ENCODE results near the gene TCAIM. TPM values are rescaled to one million over a fixed set of nuclear protein-coding genes. Genes with fewer than 3 reads are reported as not detected.
"Not testable (repeated sequence)": the region's sequence is repeated elsewhere in the genome, so short reads cannot be mapped to it uniquely, and the experiment has no call there.

Gene TCAIM
- total RNA-seq, 2 experiments from 2014 or later: 2.9 to 4.2 TPM

DNA sequence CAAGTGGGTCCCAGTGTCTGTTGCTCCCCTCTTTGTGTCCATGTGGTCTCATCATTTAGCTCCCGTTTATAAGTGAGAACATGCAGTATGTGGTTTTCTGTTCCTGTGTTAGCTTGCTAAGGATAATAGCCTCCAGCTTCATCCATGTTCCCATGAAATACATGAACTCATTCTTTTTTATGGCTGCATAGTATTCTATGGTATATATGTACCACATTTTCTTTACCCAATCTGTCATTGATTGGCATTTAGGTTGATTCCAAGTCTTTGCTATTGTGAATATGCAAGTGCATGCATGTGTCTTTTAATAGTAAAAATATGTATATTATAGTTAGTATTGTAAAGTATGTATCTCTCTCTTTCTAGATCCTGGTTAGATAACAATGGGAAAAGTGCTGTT is 53.9 kb downstream of the TCAIM start:
- Histone ChIP-seq H3K4me1 (ENCODE audit: insufficient read depth, low read length) (no peaks in the 10 kb centered on the region), H3K27ac (ENCODE audit: low read depth in 1 of 2, low read length in 2 of 2) (no peak overlapping the region), H3K4me3 (ENCODE audit: low read length) (no peak overlapping the region), H3K9me3 (ENCODE audit: control insufficient read depth in 1 of 2, insufficient read depth in 1 of 2, low read length in 2 of 2) (peaks cover 0 to 2% of the 10 kb centered on the region in 2 experiments), H3K27me3 (ENCODE audit: control insufficient read depth in 1 of 2, insufficient read depth in 2 of 2, low read length in 2 of 2) (no peaks in the 10 kb centered on the region), H3K36me3 (ENCODE audit: insufficient read depth, low read length) (no peaks in the 10 kb centered on the region)
- intact Hi-C loops (cut with DNase I, micrococcal nuclease): no loop called here
- ChIA-PET POLR2A (no interaction called here), CTCF (interaction anchor here (1.9 kb wide), 1 partner anchor 9 kb away, joined by 4 read pairs; no protein-coding TSS in a partner anchor)
- Mint-ChIP-seq H3K27ac (no peak overlapping the region), H3K27me3 (no peaks in the 10 kb centered on the region), H3K36me3 (ENCODE audit: low read depth) (peaks cover 9% of the 10 kb centered on the region), H3K4me1 (ENCODE audit: low read depth) (no peaks in the 10 kb centered on the region), H3K9me3 (no peaks in the 10 kb centered on the region), H3K4me3 (no peak overlapping the region)
- DNase-seq: no peak
- no peak for ATAC-seq (ENCODE audit: poor library complexity)
- TF ChIP-seq CTCF (IDR thresholded peaks at IDR 0.05): no peak

DNA sequence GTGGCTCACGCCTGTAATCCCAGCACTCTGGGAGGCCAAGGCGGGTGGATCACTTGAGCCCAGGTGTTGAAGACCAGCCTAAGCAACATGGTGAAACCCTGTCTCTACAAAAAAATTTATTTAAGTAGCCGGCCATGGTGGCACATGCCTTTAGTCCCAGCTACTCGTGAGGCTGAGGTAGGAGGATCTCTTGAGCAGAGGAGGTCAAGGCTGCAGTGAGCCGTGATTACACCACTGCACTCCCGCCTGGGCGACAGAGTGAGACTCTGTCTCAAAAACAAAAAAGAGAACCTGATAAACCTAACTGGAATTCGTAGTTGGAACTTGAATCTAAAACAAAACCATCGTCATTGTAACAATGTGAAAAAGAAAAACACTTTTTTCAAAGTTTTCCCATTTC is 57.1 kb downstream of the TCAIM start:
- ATAC-seq (ENCODE audit: poor library complexity) (no peak), DNase-seq (no peak)

DNA sequence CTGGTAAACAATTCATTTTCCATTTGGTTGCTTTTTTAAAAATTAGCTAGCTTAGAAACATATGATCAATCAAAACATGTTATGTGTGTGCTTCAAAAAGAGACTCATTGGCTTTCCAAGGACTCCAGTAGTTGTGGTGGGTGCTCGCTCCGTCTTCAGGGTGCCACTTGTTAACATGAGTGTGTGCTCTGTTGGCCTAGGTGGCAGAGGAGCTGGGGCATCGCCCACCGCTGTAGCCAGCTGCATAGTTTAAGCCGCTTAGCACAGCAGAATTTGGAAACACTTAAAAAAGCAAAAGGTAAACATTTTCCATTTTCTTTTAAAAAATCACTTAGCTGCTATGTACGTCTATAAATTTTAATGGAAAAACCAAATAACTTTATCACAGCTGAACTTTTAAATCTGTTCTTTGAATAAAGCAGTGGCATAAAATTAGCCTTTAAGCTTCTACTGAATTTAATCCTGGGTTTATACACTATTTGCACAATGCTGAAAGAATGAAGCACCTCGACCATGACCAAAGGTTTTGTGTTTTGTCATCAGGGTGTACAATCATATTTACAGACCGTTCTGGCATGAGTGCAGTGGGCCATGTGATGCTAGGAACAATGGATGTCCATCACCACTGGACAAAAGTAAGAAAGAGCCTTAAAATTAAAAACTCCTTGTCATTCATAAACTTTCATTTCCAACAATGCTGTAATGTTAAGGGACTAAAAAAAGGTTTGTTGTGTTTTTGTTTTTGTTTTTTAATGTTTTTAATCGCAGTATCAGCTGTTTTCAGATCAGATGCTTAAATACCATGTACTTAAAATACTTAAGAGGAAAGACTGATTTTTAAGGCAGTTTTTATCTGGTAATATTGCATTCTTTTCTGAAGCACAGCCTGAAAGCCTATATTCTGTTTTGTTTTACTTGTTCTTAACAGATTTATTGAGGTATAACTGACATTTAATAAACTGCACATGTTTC is 57.9 kb downstream of the TCAIM start:
- CTCF ChIA-PET: no interaction called here
- H3K36me3 Mint-ChIP-seq (ENCODE audit: low read depth): peaks cover 23% of the 10 kb centered on the region
- no peak for TF ChIP-seq CTCF (IDR thresholded peaks at IDR 0.05)
- Histone ChIP-seq H3K4me1 (ENCODE audit: insufficient read depth, low read length) (no peaks in the 10 kb centered on the region), H3K36me3 (ENCODE audit: insufficient read depth, low read length) (no peaks in the 10 kb centered on the region), H3K27ac (ENCODE audit: low read depth in 1 of 2, low read length in 2 of 2) (no peak overlapping the region), H3K4me3 (ENCODE audit: low read length) (no peak overlapping the region), H3K27me3 (ENCODE audit: control insufficient read depth in 1 of 2, insufficient read depth in 2 of 2, low read length in 2 of 2) (no peaks in the 10 kb centered on the region), H3K9me3 (ENCODE audit: control insufficient read depth in 1 of 2, insufficient read depth in 1 of 2, low read length in 2 of 2) (no peaks in the 10 kb centered on the region)
- no peak for DNase-seq
- H3K27ac Mint-ChIP-seq: no peak overlapping the region
- POLR2A ChIA-PET: no interaction called here
- H3K4me1 Mint-ChIP-seq (ENCODE audit: low read depth): no peaks in the 10 kb centered on the region
- H3K4me3 Mint-ChIP-seq: no peak overlapping the region
- no peak for ATAC-seq (ENCODE audit: poor library complexity)
- no peaks in the 10 kb centered on the region for H3K9me3 Mint-ChIP-seq
- H3K27me3 Mint-ChIP-seq: no peaks in the 10 kb centered on the region
- intact Hi-C loops (cut with DNase I, micrococcal nuclease): no loop called here

More for the DNA sequence above, 57.1 kb downstream of the TCAIM start:
- no peak overlapping the region for H3K4me3 Mint-ChIP-seq
- ChIA-PET POLR2A (no interaction called here), CTCF (no interaction called here)
- Histone ChIP-seq H3K4me3 (ENCODE audit: low read length) (no peak overlapping the region), H3K4me1 (ENCODE audit: insufficient read depth, low read length) (no peaks in the 10 kb centered on the region), H3K36me3 (ENCODE audit: insufficient read depth, low read length) (no peaks in the 10 kb centered on the region), H3K27ac (ENCODE audit: low read depth in 1 of 2, low read length in 2 of 2) (no peak overlapping the region), H3K9me3 (ENCODE audit: control insufficient read depth in 1 of 2, insufficient read depth in 1 of 2, low read length in 2 of 2) (no peaks in the 10 kb centered on the region), H3K27me3 (ENCODE audit: control insufficient read depth in 1 of 2, insufficient read depth in 2 of 2, low read length in 2 of 2) (no peaks in the 10 kb centered on the region)
- H3K27ac Mint-ChIP-seq: no peak overlapping the region
- H3K9me3 Mint-ChIP-seq: no peaks in the 10 kb centered on the region
- peaks cover 15% of the 10 kb centered on the region for H3K36me3 Mint-ChIP-seq (ENCODE audit: low read depth)
- H3K27me3 Mint-ChIP-seq: no peaks in the 10 kb centered on the region
- no peak for TF ChIP-seq CTCF (IDR thresholded peaks at IDR 0.05)
- intact Hi-C loops (cut with DNase I, micrococcal nuclease): no loop called here
- H3K4me1 Mint-ChIP-seq (ENCODE audit: low read depth): no peaks in the 10 kb centered on the region

DNA sequence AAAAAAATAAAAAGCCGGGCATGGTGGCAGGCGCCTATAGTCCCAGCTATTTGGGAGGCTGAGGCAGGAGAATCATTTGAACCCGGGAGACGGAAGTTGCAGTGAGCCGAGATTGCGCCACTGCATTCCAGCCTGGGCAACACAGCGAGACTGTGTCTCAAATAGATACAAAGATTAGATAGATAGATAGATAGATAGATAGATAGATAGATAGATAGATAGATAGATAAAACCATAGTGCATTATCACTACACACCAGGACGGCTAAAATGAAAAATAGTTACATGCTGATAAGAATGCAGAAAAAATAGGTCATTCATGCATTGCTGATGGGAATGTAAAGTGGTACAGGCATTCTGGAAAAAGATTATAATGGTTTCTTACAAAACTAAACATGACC is 59.7 kb downstream of the TCAIM start:
- peaks cover 26% of the 10 kb centered on the region for H3K36me3 Mint-ChIP-seq (ENCODE audit: low read depth)
- POLR2A ChIA-PET; H3K36me3 ChIP-seq (ENCODE audit: insufficient read depth, low read length); H3K27me3 Mint-ChIP-seq; H3K27ac Mint-ChIP-seq; H3K4me3 Mint-ChIP-seq; H3K4me3 ChIP-seq (ENCODE audit: low read length); H3K4me1 Mint-ChIP-seq (ENCODE audit: low read depth); ATAC-seq (ENCODE audit: poor library complexity); H3K9me3 Mint-ChIP-seq; H3K9me3 ChIP-seq (ENCODE audit: control insufficient read depth in 1 of 2, insufficient read depth in 1 of 2, low read length in 2 of 2); H3K27ac ChIP-seq (ENCODE audit: low read depth in 1 of 2, low read length in 2 of 2); intact Hi-C loops (cut with DNase I, micrococcal nuclease); CTCF ChIA-PET; H3K4me1 ChIP-seq (ENCODE audit: insufficient read depth, low read length); DNase-seq; H3K27me3 ChIP-seq (ENCODE audit: control insufficient read depth in 1 of 2, insufficient read depth in 2 of 2, low read length in 2 of 2): not testable (repeated sequence)

All from CD4-positive, alpha-beta T cell (primary cell).